ENCODE data around the gene ARHGEF9.

DNA sequence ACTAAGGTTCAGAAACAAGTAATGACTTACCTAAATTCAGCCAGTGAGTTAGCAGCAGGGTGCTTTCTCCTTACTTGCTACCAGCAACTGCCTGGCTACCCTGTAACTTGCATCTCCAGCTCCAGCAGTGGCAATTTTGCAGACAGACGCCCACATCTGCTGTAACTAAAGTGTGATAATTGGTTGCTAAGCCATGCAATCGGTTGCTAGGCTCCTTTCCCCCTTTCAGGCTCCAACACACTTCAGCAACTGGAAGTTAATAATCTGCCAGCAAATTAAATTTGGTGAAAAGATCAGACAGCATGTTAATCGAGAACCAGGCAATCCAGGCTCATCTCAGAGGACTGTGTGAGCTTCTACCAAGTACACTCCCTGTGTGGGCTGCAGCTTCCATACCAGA lies 24.2 kb upstream of the ARHGEF9 start:
- TF ChIP-seq, protein P1, sequence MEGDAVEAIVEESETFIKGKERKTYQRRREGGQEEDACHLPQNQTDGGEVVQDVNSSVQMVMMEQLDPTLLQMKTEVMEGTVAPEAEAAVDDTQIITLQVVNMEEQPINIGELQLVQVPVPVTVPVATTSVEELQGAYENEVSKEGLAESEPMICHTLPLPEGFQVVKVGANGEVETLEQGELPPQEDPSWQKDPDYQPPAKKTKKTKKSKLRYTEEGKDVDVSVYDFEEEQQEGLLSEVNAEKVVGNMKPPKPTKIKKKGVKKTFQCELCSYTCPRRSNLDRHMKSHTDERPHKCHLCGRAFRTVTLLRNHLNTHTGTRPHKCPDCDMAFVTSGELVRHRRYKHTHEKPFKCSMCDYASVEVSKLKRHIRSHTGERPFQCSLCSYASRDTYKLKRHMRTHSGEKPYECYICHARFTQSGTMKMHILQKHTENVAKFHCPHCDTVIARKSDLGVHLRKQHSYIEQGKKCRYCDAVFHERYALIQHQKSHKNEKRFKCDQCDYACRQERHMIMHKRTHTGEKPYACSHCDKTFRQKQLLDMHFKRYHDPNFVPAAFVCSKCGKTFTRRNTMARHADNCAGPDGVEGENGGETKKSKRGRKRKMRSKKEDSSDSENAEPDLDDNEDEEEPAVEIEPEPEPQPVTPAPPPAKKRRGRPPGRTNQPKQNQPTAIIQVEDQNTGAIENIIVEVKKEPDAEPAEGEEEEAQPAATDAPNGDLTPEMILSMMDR (IDR thresholded peaks at IDR 0.05) = no peak
- TF ChIP-seq, protein P2, sequence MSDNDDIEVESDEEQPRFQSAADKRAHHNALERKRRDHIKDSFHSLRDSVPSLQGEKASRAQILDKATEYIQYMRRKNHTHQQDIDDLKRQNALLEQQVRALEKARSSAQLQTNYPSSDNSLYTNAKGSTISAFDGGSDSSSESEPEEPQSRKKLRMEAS (IDR thresholded peaks at IDR 0.05) = no peak
- TF ChIP-seq, protein P3, sequence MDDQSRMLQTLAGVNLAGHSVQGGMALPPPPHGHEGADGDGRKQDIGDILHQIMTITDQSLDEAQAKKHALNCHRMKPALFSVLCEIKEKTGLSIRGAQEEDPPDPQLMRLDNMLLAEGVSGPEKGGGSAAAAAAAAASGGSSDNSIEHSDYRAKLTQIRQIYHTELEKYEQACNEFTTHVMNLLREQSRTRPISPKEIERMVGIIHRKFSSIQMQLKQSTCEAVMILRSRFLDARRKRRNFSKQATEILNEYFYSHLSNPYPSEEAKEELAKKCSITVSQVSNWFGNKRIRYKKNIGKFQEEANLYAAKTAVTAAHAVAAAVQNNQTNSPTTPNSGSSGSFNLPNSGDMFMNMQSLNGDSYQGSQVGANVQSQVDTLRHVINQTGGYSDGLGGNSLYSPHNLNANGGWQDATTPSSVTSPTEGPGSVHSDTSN (IDR thresholded peaks at IDR 0.05) = no peak
- TF ChIP-seq NR3C1 (IDR thresholded peaks at IDR 0.05) = no peak
- TF ChIP-seq, protein P4, sequence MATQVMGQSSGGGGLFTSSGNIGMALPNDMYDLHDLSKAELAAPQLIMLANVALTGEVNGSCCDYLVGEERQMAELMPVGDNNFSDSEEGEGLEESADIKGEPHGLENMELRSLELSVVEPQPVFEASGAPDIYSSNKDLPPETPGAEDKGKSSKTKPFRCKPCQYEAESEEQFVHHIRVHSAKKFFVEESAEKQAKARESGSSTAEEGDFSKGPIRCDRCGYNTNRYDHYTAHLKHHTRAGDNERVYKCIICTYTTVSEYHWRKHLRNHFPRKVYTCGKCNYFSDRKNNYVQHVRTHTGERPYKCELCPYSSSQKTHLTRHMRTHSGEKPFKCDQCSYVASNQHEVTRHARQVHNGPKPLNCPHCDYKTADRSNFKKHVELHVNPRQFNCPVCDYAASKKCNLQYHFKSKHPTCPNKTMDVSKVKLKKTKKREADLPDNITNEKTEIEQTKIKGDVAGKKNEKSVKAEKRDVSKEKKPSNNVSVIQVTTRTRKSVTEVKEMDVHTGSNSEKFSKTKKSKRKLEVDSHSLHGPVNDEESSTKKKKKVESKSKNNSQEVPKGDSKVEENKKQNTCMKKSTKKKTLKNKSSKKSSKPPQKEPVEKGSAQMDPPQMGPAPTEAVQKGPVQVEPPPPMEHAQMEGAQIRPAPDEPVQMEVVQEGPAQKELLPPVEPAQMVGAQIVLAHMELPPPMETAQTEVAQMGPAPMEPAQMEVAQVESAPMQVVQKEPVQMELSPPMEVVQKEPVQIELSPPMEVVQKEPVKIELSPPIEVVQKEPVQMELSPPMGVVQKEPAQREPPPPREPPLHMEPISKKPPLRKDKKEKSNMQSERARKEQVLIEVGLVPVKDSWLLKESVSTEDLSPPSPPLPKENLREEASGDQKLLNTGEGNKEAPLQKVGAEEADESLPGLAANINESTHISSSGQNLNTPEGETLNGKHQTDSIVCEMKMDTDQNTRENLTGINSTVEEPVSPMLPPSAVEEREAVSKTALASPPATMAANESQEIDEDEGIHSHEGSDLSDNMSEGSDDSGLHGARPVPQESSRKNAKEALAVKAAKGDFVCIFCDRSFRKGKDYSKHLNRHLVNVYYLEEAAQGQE (IDR thresholded peaks at IDR 0.05) = no peak
- no peak for TF ChIP-seq CHD2 (IDR thresholded peaks at IDR 0.05; ENCODE audit: low read length, partially characterized antibody)
- TF ChIP-seq KDM1A (IDR thresholded peaks at IDR 0.05; ENCODE audit: low read depth) = no peak
